Prostate gland (tissue), 2 donors: Measurements from ENCODE around the gene CLDN24. TPM values are rescaled to one million over a fixed set of nuclear protein-coding genes. Genes with fewer than 3 reads are reported as not detected.

ENCODE experiments used
- DNase-seq: peaks from one replicate; pipeline ENCODE4 v3.0.0-alpha.2; 2019; ENCODE audit warnings: low spot score
- H3K27ac ChIP-seq, 2 donors: fragments of 200-600 bp; sonication (generic); 2 replicates each; pipeline ENCODE4 v1.5.1; 2017 to 2019
- H3K27me3 ChIP-seq: fragments of 200-600 bp; sonication (generic); replicated peaks from 2 replicates; pipeline ENCODE4 v1.5.1; 2019; ENCODE audit not compliant: insufficient read depth
- H3K36me3 ChIP-seq, 2 donors: fragments of 200-600 bp; sonication (generic); 1 replicate in 1 of 2; 2 replicates in 1 of 2; pipeline versions ENCODE4 v1.5.1 to v1.8.1; 2017 to 2019
- H3K4me1 ChIP-seq: fragments of 200-600 bp; sonication (generic); replicated peaks from 2 replicates; pipeline ENCODE4 v1.5.1; 2019
- H3K4me3 ChIP-seq, 2 donors: fragments of 200-600 bp; sonication (generic); 2 replicates each; pipeline ENCODE4 v1.5.1; 2017 to 2019
- H3K9me3 ChIP-seq: fragments of 200-600 bp; sonication (generic); 2 replicates; pipeline ENCODE4 v1.5.1; 2017
- POLR2A ChIP-seq: fragments of 450-650 bp; IDR thresholded peaks from one replicate; pipeline ENCODE4 v1.6.1; 2016; ENCODE audit warnings: antibody characterized with exemption, mild to moderate bottlenecking
- POLR2AphosphoS5 ChIP-seq: sonication (generic); formaldehyde crosslinking; IDR thresholded peaks from one replicate; pipeline ENCODE4 v1.6.1; 2017; ENCODE audit warnings: antibody characterized with exemption
- WGBS: methylation state at CpG from one replicate; pipeline ENCODE4 v1.1.5; 2018; 5-methylcytosine and 5-hydroxymethylcytosine counted together
- intact Hi-C: fragments of 100-400 bp; cut with DNase I; formaldehyde crosslinking; loops from one replicate; pipeline ENCODE4 v1.14.2; 2022
- total RNA-seq, 2 donors: library from RNA; depleted of rRNA; stranded (reverse); fragments of >200 nt; gene quantifications; one replicate each; pipeline ENCODE4 v1.1.0, GENCODE V29; 2016
- TF ChIP-seq, protein P1 (sequence below), 4 experiments: fragments of 200-600 bp in 2 of 4; fragments of 450-650 bp in 2 of 4; sonication (generic) in 2 of 4; IDR thresholded peaks; 1 replicate in 3 of 4; 2 replicates in 1 of 4; pipeline ENCODE4 v1.5.1; 2016 to 2019; ENCODE audit warnings: antibody characterized with exemption in 4 of 4, mild to moderate bottlenecking in 2 of 4, moderate library complexity in 2 of 4

CLDN24 gene
- total RNA-seq, 2 donors from 2014 or later, result not detected

DNA sequence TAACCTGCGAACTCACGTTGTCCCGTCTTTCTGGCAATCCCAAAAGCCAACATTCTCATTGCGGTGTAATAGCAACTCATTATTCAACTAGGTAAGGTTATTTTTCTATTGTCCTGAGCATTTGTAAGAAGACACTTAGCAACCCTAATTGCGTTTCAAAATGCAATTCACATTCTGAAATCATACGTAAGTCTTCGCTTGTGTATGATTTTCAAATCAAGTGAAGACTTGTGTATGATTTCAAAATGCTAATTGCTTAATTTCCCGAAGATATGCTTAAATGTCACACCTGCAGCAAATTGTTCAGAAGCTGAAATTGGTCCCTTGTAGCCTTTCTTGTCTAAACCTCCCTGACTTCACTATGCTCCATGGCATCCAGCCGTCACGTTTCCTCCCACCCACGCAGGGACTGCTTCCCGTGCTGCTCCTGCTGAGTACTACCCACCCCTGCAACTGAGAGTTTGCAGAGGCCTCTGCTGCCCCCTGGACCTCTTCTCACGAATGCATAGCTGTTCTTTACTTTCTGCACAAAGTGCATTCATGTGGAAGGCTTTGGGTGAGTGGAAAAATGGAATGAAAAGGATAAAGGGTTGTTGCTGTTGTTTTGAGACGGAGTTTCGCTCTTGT, 40.8 kb upstream of the CLDN24 start:
- Histone ChIP-seq H3K27ac (no peak overlapping the region), H3K4me1 (no peaks in the 10 kb centered on the region), H3K9me3 (no peaks in the 10 kb centered on the region), H3K27me3 (no peaks in the 10 kb centered on the region), H3K36me3 (no peaks in the 10 kb centered on the region), H3K4me3 (no peak overlapping the region)
- WGBS, result 74% methylated on average over 15 of the region's 15 CpGs
- DNase-seq, result no peak
- TF ChIP-seq, protein P1, sequence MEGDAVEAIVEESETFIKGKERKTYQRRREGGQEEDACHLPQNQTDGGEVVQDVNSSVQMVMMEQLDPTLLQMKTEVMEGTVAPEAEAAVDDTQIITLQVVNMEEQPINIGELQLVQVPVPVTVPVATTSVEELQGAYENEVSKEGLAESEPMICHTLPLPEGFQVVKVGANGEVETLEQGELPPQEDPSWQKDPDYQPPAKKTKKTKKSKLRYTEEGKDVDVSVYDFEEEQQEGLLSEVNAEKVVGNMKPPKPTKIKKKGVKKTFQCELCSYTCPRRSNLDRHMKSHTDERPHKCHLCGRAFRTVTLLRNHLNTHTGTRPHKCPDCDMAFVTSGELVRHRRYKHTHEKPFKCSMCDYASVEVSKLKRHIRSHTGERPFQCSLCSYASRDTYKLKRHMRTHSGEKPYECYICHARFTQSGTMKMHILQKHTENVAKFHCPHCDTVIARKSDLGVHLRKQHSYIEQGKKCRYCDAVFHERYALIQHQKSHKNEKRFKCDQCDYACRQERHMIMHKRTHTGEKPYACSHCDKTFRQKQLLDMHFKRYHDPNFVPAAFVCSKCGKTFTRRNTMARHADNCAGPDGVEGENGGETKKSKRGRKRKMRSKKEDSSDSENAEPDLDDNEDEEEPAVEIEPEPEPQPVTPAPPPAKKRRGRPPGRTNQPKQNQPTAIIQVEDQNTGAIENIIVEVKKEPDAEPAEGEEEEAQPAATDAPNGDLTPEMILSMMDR (IDR thresholded peaks at IDR 0.05), result no peak
- no peak for TF ChIP-seq POLR2AphosphoS5
- TF ChIP-seq POLR2A, result no peak
- intact Hi-C loops, result no loop called here

DNA sequence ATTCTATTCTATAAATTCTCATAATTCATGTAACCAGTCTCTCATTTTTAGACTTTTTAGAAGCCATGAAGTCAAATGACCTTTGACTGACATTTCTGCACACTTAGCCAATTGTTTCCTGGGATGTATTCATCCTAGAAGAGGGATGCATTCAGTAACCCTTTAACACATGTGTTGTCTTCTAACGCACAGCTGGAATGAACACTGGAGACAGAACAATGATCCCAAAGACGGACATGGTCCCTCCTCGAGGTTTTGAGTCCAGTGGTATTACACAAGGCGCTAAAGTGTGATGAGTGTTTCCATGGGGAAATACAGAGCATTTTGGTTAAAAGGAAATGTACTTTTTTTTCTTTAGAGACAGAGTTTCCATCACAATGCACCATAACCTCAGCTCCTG, 39.8 kb upstream of the CLDN24 start:
- TF ChIP-seq, protein P1 (IDR thresholded peaks at IDR 0.05), result no peak
- TF ChIP-seq POLR2AphosphoS5 (no peak), POLR2A (no peak)

GRCh38 chr4:183360161-183360919, 38.1 kb upstream of the CLDN24 start:
- H3K27ac ChIP-seq, result no peak overlapping the region
- no peaks in the 10 kb centered on the region for H3K36me3 ChIP-seq
- no peaks in the 10 kb centered on the region for H3K27me3 ChIP-seq
- no peaks in the 10 kb centered on the region for H3K9me3 ChIP-seq
- WGBS, result 73% methylated on average over 11 of the region's 11 CpGs
- no peaks in the 10 kb centered on the region for H3K4me1 ChIP-seq
- H3K4me3 ChIP-seq, result no peak overlapping the region
- TF ChIP-seq POLR2A (no peak), POLR2AphosphoS5 (no peak)
- TF ChIP-seq, protein P1 (IDR thresholded peaks at IDR 0.05), result no peak
- intact Hi-C loops, result no loop called here
- DNase-seq, result no peak

More for the DNA sequence above, 39.8 kb upstream of the CLDN24 start:
- Histone ChIP-seq H3K27me3 (no peaks in the 10 kb centered on the region), H3K4me1 (no peaks in the 10 kb centered on the region), H3K4me3 (no peak overlapping the region), H3K36me3 (no peaks in the 10 kb centered on the region), H3K9me3 (no peaks in the 10 kb centered on the region), H3K27ac (no peak overlapping the region)
- DNase-seq, result no peak
- intact Hi-C loops, result no loop called here
- WGBS, result 91% methylated on average over 4 of the region's 4 CpGs

- H3K9me3 ChIP-seq, result no peaks in the 10 kb centered on the region
- no peak overlapping the region for H3K27ac ChIP-seq
- no peaks in the 10 kb centered on the region for H3K4me1 ChIP-seq
- H3K27me3 ChIP-seq, result no peaks in the 10 kb centered on the region
- intact Hi-C loops, result no loop called here
- no peak for DNase-seq
- WGBS, result 96% methylated on average over 13 of the region's 13 CpGs
- H3K4me3 ChIP-seq, result no peak overlapping the region
- TF ChIP-seq POLR2A (no peak), POLR2AphosphoS5 (no peak)
- TF ChIP-seq, protein P1 (IDR thresholded peaks at IDR 0.05), result no peak
- no peaks in the 10 kb centered on the region for H3K36me3 ChIP-seq
These were observed 36.1 kb upstream of the CLDN24 start for GRCh38 chr4:183358215-183358755.
